B cell (primary cell): Measurements from ENCODE around the gene SMIM35.

Experiments used
- CTCF ChIP-seq: fragments of 200-600 bp; IDR thresholded peaks from one replicate; pipeline ENCODE4 v1.8.0; 2022; ENCODE audit warnings: antibody characterized with exemption, mild to moderate bottlenecking
- EZH2 ChIP-seq: IDR thresholded peaks from 2 replicates; pipeline ENCODE4 v1.6.1; 2012; ENCODE audit warnings: borderline replicate concordance, low read depth, mild to moderate bottlenecking, moderate library complexity, low read length; ENCODE audit not compliant: insufficient read depth, poor library complexity, severe bottlenecking

GRCh38 chr11:117980720-117981119 is 106.0 kb downstream of the SMIM35 start:
- TF ChIP-seq CTCF, result no peak
- no peak for TF ChIP-seq EZH2
